ENCODE measurements around the gene ENPEP. TPM values are rescaled to one million over a fixed set of nuclear protein-coding genes. Genes with fewer than 3 reads are reported as not detected.
"Not testable (repeated sequence)": the region's sequence is repeated elsewhere in the genome, so short reads cannot be mapped to it uniquely, and the experiment has no call there.

Gene ENPEP
- total and polyA plus RNA-seq, 4 experiments from 2014 or later, result not detected

DNA sequence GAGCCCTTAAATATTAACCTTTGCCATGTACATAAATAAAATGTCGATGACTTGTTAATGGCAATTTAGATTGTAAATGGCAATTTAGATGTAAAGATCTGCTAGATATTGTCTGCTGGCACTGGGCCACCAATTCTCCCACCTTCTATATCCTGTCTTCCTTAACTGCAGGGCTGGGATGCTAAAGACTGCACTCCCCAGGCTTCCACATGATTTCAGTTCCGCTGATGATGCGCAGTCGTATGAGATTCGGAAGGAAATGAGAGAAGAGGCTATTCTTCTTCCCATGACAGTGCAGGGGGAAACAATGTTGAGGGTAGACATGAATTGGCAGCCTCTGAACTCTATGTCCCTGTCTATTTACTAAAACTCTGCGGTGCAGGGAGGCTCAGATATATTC lies 91.3 kb downstream of the ENPEP start:
- ChIA-PET CTCF (ENCODE audit: partially characterized antibody) (no interaction called here), POLR2A (ENCODE audit: partially characterized antibody) (no interaction called here)
- H3K4me1 Mint-ChIP-seq, result no peaks in the 10 kb centered on the region
- Histone ChIP-seq H3K27ac (ENCODE audit: low read depth, low read length) (no peak overlapping the region), H3K4me1 (ENCODE audit: insufficient read depth, low read length) (no peaks in the 10 kb centered on the region), H3K9me3 (ENCODE audit: control insufficient read depth in 1 of 2, low read length in 2 of 2) (no peaks in the 10 kb centered on the region), H3K4me3 (ENCODE audit: low read length in 2 of 2) (no peak overlapping the region), H3K36me3 (ENCODE audit: insufficient read depth, low read length) (no peaks in the 10 kb centered on the region), H3K27me3 (ENCODE audit: insufficient read depth, low read length) (no peaks in the 10 kb centered on the region)
- no peak overlapping the region for H3K4me3 Mint-ChIP-seq
- H3K36me3 Mint-ChIP-seq, result no peaks in the 10 kb centered on the region
- intact Hi-C loops (cut with micrococcal nuclease), result no loop called here
- H3K9me3 Mint-ChIP-seq, result peaks cover 0 to 5% (median 2%) of the 10 kb centered on the region in 8 donors
- H3K27ac Mint-ChIP-seq, result no peak overlapping the region
- peaks cover 5 to 9% of the 10 kb centered on the region in 2 donors for H3K27me3 Mint-ChIP-seq
- no peak for DNase-seq

- H3K9me3 Mint-ChIP-seq, result peaks cover 0 to 11% (median 1%) of the 10 kb centered on the region in 8 donors
- CTCF ChIA-PET (ENCODE audit: partially characterized antibody); H3K27ac Mint-ChIP-seq; H3K27me3 Mint-ChIP-seq; POLR2A ChIA-PET (ENCODE audit: partially characterized antibody); H3K4me1 Mint-ChIP-seq; H3K4me3 ChIP-seq (ENCODE audit: low read length in 2 of 2); H3K9me3 ChIP-seq (ENCODE audit: control insufficient read depth in 1 of 2, low read length in 2 of 2); H3K27ac ChIP-seq (ENCODE audit: low read depth, low read length); H3K36me3 Mint-ChIP-seq; DNase-seq; H3K27me3 ChIP-seq (ENCODE audit: insufficient read depth, low read length); H3K4me1 ChIP-seq (ENCODE audit: insufficient read depth, low read length); H3K36me3 ChIP-seq (ENCODE audit: insufficient read depth, low read length); intact Hi-C loops (cut with micrococcal nuclease); H3K4me3 Mint-ChIP-seq: not testable (repeated sequence)
Measured at GRCh38 chr4:110576696-110577095, 100.7 kb downstream of the ENPEP start.

GRCh38 chr4:110586131-110586850 lies 110.3 kb downstream of the ENPEP start:
- Histone ChIP-seq H3K4me3 (ENCODE audit: low read length in 2 of 2) (no peak overlapping the region), H3K4me1 (ENCODE audit: insufficient read depth, low read length) (no peaks in the 10 kb centered on the region), H3K36me3 (ENCODE audit: insufficient read depth, low read length) (no peaks in the 10 kb centered on the region), H3K9me3 (ENCODE audit: control insufficient read depth in 1 of 2, low read length in 2 of 2) (no peaks in the 10 kb centered on the region), H3K27me3 (ENCODE audit: insufficient read depth, low read length) (no peaks in the 10 kb centered on the region), H3K27ac (ENCODE audit: low read depth, low read length) (no peak overlapping the region)
- Mint-ChIP-seq H3K36me3 (no peaks in the 10 kb centered on the region), H3K4me1 (no peaks in the 10 kb centered on the region), H3K27me3 (peaks cover 9 to 10% of the 10 kb centered on the region in 2 donors), H3K27ac (no peak overlapping the region), H3K4me3 (no peak overlapping the region), H3K9me3 (no peaks in the 10 kb centered on the region)
- intact Hi-C loops (cut with micrococcal nuclease), result no loop called here
- ChIA-PET CTCF (ENCODE audit: partially characterized antibody) (interaction anchor here (1.0 to 1.5 kb wide), 3 partner anchors 9 to 606 kb away, joined by 3 read pairs; no protein-coding TSS in a partner anchor), POLR2A (ENCODE audit: partially characterized antibody) (no interaction called here)
- DNase-seq, result no peak

- no peaks in the 10 kb centered on the region for H3K4me1 ChIP-seq (ENCODE audit: insufficient read depth, low read length)
- H3K36me3 ChIP-seq (ENCODE audit: insufficient read depth, low read length), result no peaks in the 10 kb centered on the region
- no peak for DNase-seq
- CTCF ChIA-PET (ENCODE audit: partially characterized antibody), result no interaction called here
- intact Hi-C loops (cut with micrococcal nuclease), result no loop called here
- Mint-ChIP-seq H3K27me3 (peaks cover 7 to 10% of the 10 kb centered on the region in 2 donors), H3K27ac (no peak overlapping the region), H3K4me1 (no peaks in the 10 kb centered on the region), H3K9me3 (peaks cover 0 to 2% (median 0%) of the 10 kb centered on the region in 8 donors), H3K36me3 (no peaks in the 10 kb centered on the region), H3K4me3 (no peak overlapping the region)
- POLR2A ChIA-PET (ENCODE audit: partially characterized antibody), result no interaction called here
- no peak overlapping the region for H3K27ac ChIP-seq (ENCODE audit: low read depth, low read length)
- no peak overlapping the region for H3K4me3 ChIP-seq (ENCODE audit: low read length in 2 of 2)
- H3K9me3 ChIP-seq (ENCODE audit: control insufficient read depth in 1 of 2, low read length in 2 of 2), result no peaks in the 10 kb centered on the region
- no peaks in the 10 kb centered on the region for H3K27me3 ChIP-seq (ENCODE audit: insufficient read depth, low read length)
Measured at GRCh38 chr4:110587666-110588285, 111.8 kb downstream of the ENPEP start.

DNA sequence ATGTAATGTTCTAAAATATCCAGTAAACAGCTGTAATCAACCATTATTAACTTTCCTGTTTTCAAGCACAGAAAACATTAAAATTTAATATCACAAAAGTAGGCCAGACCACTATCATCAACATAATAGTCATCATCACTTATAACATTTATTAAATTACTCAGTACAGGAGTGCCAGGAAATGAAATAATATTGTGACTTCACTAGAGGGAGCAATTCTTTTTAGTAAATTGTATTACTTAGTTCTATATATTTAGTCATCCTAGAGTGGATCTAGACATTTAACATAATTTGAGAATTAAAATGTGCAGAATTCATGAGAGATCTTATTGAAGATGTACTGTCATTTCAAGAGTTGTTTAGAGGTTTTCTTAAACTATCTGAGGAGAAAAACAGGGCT lies 113.3 kb downstream of the ENPEP start:
- intact Hi-C loops (cut with micrococcal nuclease), result no loop called here
- H3K4me1 ChIP-seq (ENCODE audit: insufficient read depth, low read length), result no peaks in the 10 kb centered on the region
- no peak for DNase-seq
- H3K36me3 Mint-ChIP-seq, result no peaks in the 10 kb centered on the region
- peaks cover 7 to 9% of the 10 kb centered on the region in 2 donors for H3K27me3 Mint-ChIP-seq
- ChIA-PET POLR2A (ENCODE audit: partially characterized antibody) (no interaction called here), CTCF (ENCODE audit: partially characterized antibody) (no interaction called here)
- H3K27ac Mint-ChIP-seq, result no peak overlapping the region
- no peaks in the 10 kb centered on the region for H3K36me3 ChIP-seq (ENCODE audit: insufficient read depth, low read length)
- no peaks in the 10 kb centered on the region for H3K4me1 Mint-ChIP-seq
- H3K27ac ChIP-seq (ENCODE audit: low read depth, low read length), result no peak overlapping the region
- no peaks in the 10 kb centered on the region for H3K9me3 ChIP-seq (ENCODE audit: control insufficient read depth in 1 of 2, low read length in 2 of 2)
- no peaks in the 10 kb centered on the region for H3K27me3 ChIP-seq (ENCODE audit: insufficient read depth, low read length)
- no peak overlapping the region for H3K4me3 ChIP-seq (ENCODE audit: low read length in 2 of 2)
- H3K4me3 Mint-ChIP-seq, result no peak overlapping the region
- peaks cover 0 to 3% (median 0%) of the 10 kb centered on the region in 8 donors for H3K9me3 Mint-ChIP-seq

- H3K27ac Mint-ChIP-seq, result no peak overlapping the region
- H3K4me1 Mint-ChIP-seq, result no peaks in the 10 kb centered on the region
- H3K4me3 Mint-ChIP-seq, result no peak overlapping the region
- peaks cover 0 to 3% of the 10 kb centered on the region in 2 donors for H3K9me3 ChIP-seq (ENCODE audit: control insufficient read depth in 1 of 2, low read length in 2 of 2)
- CTCF ChIA-PET (ENCODE audit: partially characterized antibody), result interaction anchor here (0.8 kb wide), 1 partner anchor 10 kb away, joined by 3 read pairs; no protein-coding TSS in a partner anchor
- H3K36me3 Mint-ChIP-seq, result no peaks in the 10 kb centered on the region
- H3K36me3 ChIP-seq (ENCODE audit: insufficient read depth, low read length), result no peaks in the 10 kb centered on the region
- POLR2A ChIA-PET (ENCODE audit: partially characterized antibody), result no interaction called here
- H3K4me1 ChIP-seq (ENCODE audit: insufficient read depth, low read length), result no peaks in the 10 kb centered on the region
- H3K9me3 Mint-ChIP-seq, result peaks cover 0 to 17% (median 10%) of the 10 kb centered on the region in 8 donors
- H3K4me3 ChIP-seq (ENCODE audit: low read length in 2 of 2), result no peak overlapping the region
- H3K27me3 ChIP-seq (ENCODE audit: insufficient read depth, low read length), result no peaks in the 10 kb centered on the region
- peaks cover 8% of the 10 kb centered on the region in 2 donors for H3K27me3 Mint-ChIP-seq
- H3K27ac ChIP-seq (ENCODE audit: low read depth, low read length), result no peak overlapping the region
- DNase-seq, result no peak
- intact Hi-C loops (cut with micrococcal nuclease), result no loop called here
Measured at GRCh38 chr4:110595583-110595982, 119.6 kb downstream of the ENPEP start.

DNA sequence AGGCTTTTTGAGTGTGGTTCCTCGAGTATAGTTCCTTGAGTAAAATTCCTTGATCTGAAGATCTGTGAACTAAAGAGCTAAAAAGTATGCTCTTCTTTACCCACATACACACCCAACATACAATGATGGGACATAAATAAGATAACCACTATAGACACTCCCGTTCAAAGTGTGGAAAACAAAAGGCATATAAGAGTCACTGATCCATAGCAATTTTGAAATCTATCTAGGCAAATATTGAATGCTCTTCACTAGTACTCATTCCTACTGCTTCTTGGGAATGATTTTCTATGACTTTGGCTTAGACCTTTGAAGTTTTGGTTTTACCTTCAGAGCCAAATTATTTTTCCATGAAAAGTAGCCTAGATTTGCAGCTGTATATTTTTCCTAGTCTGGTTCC lies 120.5 kb downstream of the ENPEP start:
- Mint-ChIP-seq H3K9me3 (peaks cover 0 to 17% (median 10%) of the 10 kb centered on the region in 8 donors), H3K27ac (no peak overlapping the region), H3K27me3 (peaks cover 12% of the 10 kb centered on the region in 2 donors), H3K4me3 (no peak overlapping the region), H3K4me1 (no peaks in the 10 kb centered on the region), H3K36me3 (no peaks in the 10 kb centered on the region)
- Histone ChIP-seq H3K4me3 (ENCODE audit: low read length in 2 of 2) (no peak overlapping the region), H3K27ac (ENCODE audit: low read depth, low read length) (no peak overlapping the region), H3K27me3 (ENCODE audit: insufficient read depth, low read length) (no peaks in the 10 kb centered on the region), H3K36me3 (ENCODE audit: insufficient read depth, low read length) (no peaks in the 10 kb centered on the region), H3K9me3 (ENCODE audit: control insufficient read depth in 1 of 2, low read length in 2 of 2) (peaks cover 0 to 3% of the 10 kb centered on the region in 2 donors), H3K4me1 (ENCODE audit: insufficient read depth, low read length) (no peaks in the 10 kb centered on the region)
- DNase-seq, result no peak
- ChIA-PET POLR2A (ENCODE audit: partially characterized antibody) (no interaction called here), CTCF (ENCODE audit: partially characterized antibody) (no interaction called here)
- intact Hi-C loops (cut with micrococcal nuclease), result no loop called here

Data from CD4-positive, alpha-beta memory T cell (primary cell).